Measurements from ENCODE around the gene PIK3AP1. TPM values are rescaled to one million over a fixed set of nuclear protein-coding genes. Genes with fewer than 3 reads are reported as not detected.

PIK3AP1 gene
- total RNA-seq, 1 donor from 2014 or later, result 0.49 TPM

GRCh38 chr10:96656198-96656577 lies 64.1 kb downstream of the PIK3AP1 start:
- Mint-ChIP-seq H3K4me1 (ENCODE audit: low read depth, unreplicated experiment) (no peaks in the 10 kb centered on the region), H3K27ac (ENCODE audit: unreplicated experiment) (no peak overlapping the region), H3K27me3 (ENCODE audit: unreplicated experiment) (no peaks in the 10 kb centered on the region), H3K36me3 (ENCODE audit: unreplicated experiment) (peaks cover 5% of the 10 kb centered on the region), H3K4me3 (ENCODE audit: unreplicated experiment) (no peak overlapping the region), H3K9me3 (ENCODE audit: unreplicated experiment) (no peaks in the 10 kb centered on the region)
- TF ChIP-seq CTCF (IDR thresholded peaks at IDR 0.05; ENCODE audit: partially characterized antibody, unreplicated experiment), result no peak
- no peak for DNase-seq

GRCh38 chr10:96655461-96656197 lies 64.7 kb downstream of the PIK3AP1 start:
- DNase-seq, result no peak

GRCh38 chr10:96651998-96652431 lies 68.3 kb downstream of the PIK3AP1 start:
- no peak for DNase-seq
- Mint-ChIP-seq H3K27me3 (ENCODE audit: unreplicated experiment) (no peaks in the 10 kb centered on the region), H3K36me3 (ENCODE audit: unreplicated experiment) (peaks cover 5% of the 10 kb centered on the region), H3K9me3 (ENCODE audit: unreplicated experiment) (no peaks in the 10 kb centered on the region), H3K4me3 (ENCODE audit: unreplicated experiment) (no peak overlapping the region), H3K27ac (ENCODE audit: unreplicated experiment) (no peak overlapping the region), H3K4me1 (ENCODE audit: low read depth, unreplicated experiment) (peaks cover 2% of the 10 kb centered on the region)
- no peak for TF ChIP-seq CTCF (IDR thresholded peaks at IDR 0.05; ENCODE audit: partially characterized antibody, unreplicated experiment)

More at GRCh38 chr10:96655461-96656197, 64.7 kb downstream of the PIK3AP1 start:
- Mint-ChIP-seq H3K9me3 (ENCODE audit: unreplicated experiment) (no peaks in the 10 kb centered on the region), H3K36me3 (ENCODE audit: unreplicated experiment) (peaks cover 5% of the 10 kb centered on the region), H3K4me1 (ENCODE audit: low read depth, unreplicated experiment) (no peaks in the 10 kb centered on the region), H3K27me3 (ENCODE audit: unreplicated experiment) (no peaks in the 10 kb centered on the region), H3K27ac (ENCODE audit: unreplicated experiment) (no peak overlapping the region), H3K4me3 (ENCODE audit: unreplicated experiment) (no peak overlapping the region)
- TF ChIP-seq CTCF (IDR thresholded peaks at IDR 0.05; ENCODE audit: partially characterized antibody, unreplicated experiment), result no peak

GRCh38 chr10:96650958-96651357 lies 69.4 kb downstream of the PIK3AP1 start:
- DNase-seq, result no peak
- Mint-ChIP-seq H3K4me3 (ENCODE audit: unreplicated experiment) (no peak overlapping the region), H3K27me3 (ENCODE audit: unreplicated experiment) (no peaks in the 10 kb centered on the region), H3K9me3 (ENCODE audit: unreplicated experiment) (no peaks in the 10 kb centered on the region), H3K36me3 (ENCODE audit: unreplicated experiment) (peaks cover 5% of the 10 kb centered on the region), H3K27ac (ENCODE audit: unreplicated experiment) (no peak overlapping the region), H3K4me1 (ENCODE audit: low read depth, unreplicated experiment) (peaks cover 2% of the 10 kb centered on the region)
- no peak for TF ChIP-seq CTCF (IDR thresholded peaks at IDR 0.05; ENCODE audit: partially characterized antibody, unreplicated experiment)

GRCh38 chr10:96648297-96648696 lies 72.0 kb downstream of the PIK3AP1 start:
- no peak overlapping the region for H3K27ac Mint-ChIP-seq (ENCODE audit: unreplicated experiment)
- DNase-seq, result no peak
- no peaks in the 10 kb centered on the region for H3K27me3 Mint-ChIP-seq (ENCODE audit: unreplicated experiment)
- no peaks in the 10 kb centered on the region for H3K9me3 Mint-ChIP-seq (ENCODE audit: unreplicated experiment)
- TF ChIP-seq CTCF (IDR thresholded peaks at IDR 0.05; ENCODE audit: partially characterized antibody, unreplicated experiment), result no peak
- no peaks in the 10 kb centered on the region for H3K36me3 Mint-ChIP-seq (ENCODE audit: unreplicated experiment)
- H3K4me1 Mint-ChIP-seq (ENCODE audit: low read depth, unreplicated experiment), result peaks cover 2% of the 10 kb centered on the region
- no peak overlapping the region for H3K4me3 Mint-ChIP-seq (ENCODE audit: unreplicated experiment)

Data from glutamatergic neuron (in vitro differentiated cells).